ENCODE measurements around the gene PRKN.

The PRKN gene

GRCh38 chr6:161299726-161300125 lies 1427.8 kb downstream of the PRKN start:
- Histone ChIP-seq H4K20me1 (ENCODE audit: insufficient read depth, low read length) (no peaks in the 10 kb centered on the region), H3K4me1 (ENCODE audit: low read length) (no peaks in the 10 kb centered on the region), H2AFZ (ENCODE audit: low read depth, low read length) (no peak overlapping the region), H3K4me2 (ENCODE audit: low read length) (no peak overlapping the region), H3K79me2 (ENCODE audit: low read length) (no peaks in the 10 kb centered on the region), H3K9ac (ENCODE audit: low read length) (no peak overlapping the region), H3K9me3 (ENCODE audit: insufficient read depth, low read length) (no peaks in the 10 kb centered on the region), H3K27me3 (ENCODE audit: low read depth, low read length) (no peaks in the 10 kb centered on the region), H3K36me3 (replicated peaks; ENCODE audit: low read depth, low read length) (no peaks in the 10 kb centered on the region), H3K4me3 (ENCODE audit: low read length) (no peak overlapping the region), H3K27ac (ENCODE audit: low read length) (no peak overlapping the region)
- TF ChIP-seq EZH2phosphoT487 (IDR thresholded peaks at IDR 0.05; ENCODE audit: low read depth) (no peak), CTCF (IDR thresholded peaks at IDR 0.05; ENCODE audit: low read depth, low read length) (no peak)

Measured in OCI-LY3 (cell line).